Stimulated activated CD8-positive, alpha-beta memory T cell treated with anti-CD3 and anti-CD28 coated beads, Interleukin-2, amount 100 ng/mL, for 48 hours (primary cell): Measurements from ENCODE around the gene EDRF1.
"Not testable (repeated sequence)": the region's sequence is repeated elsewhere in the genome, so short reads cannot be mapped to it uniquely, and the experiment has no call there.

Source experiments
- DNase-seq, 2 donors: peaks; one replicate each; pipeline ENCODE4 v3.0.0-alpha.2; 2020; ENCODE audit warnings: low read depth in 2 of 2

The EDRF1 gene, protein sequence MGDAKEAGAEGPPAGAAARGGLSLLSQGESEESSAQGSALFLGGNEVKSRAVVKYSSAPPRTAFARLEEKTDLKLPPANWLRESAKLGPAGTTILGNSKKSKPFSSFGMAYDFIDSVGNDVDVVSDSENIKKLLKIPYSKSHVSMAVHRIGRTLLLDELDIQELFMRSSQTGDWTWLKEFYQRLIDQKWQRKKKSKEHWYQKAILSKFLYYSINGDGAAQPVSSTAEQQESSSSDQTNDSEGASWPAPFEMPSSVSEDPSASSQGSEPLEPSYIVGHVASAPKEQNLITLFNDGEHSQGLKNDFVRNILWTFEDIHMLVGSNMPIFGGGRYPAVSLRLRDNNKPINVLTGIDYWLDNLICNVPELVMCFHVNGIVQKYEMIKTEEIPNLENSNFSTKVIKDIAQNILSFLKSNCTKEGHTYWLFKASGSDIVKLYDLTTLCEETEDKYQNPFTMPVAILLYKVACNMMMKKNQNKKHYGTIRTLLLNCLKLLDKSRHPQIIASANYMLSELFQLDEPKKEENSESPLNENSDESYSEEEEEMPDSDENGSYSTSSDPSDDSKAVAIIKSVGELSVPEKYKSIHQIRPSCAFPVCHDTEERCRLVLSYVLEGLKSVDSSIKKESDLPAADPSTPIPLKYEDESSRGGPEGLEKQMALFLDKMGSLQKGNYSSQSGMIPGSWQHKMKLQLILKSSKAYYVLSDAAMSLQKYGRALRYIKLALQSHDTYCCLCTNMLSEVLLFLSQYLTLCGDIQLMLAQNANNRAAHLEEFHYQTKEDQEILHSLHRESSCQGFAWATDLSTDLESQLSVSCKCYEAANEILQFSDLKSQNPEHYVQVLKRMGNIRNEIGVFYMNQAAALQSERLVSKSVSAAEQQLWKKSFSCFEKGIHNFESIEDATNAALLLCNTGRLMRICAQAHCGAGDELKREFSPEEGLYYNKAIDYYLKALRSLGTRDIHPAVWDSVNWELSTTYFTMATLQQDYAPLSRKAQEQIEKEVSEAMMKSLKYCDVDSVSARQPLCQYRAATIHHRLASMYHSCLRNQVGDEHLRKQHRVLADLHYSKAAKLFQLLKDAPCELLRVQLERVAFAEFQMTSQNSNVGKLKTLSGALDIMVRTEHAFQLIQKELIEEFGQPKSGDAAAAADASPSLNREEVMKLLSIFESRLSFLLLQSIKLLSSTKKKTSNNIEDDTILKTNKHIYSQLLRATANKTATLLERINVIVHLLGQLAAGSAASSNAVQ

GRCh38 chr10:125719173-125720001, at the start of gene EDRF1:
Gene EDRF1, plus strand, starts transcription at chr10:125719709. Its CDS starts 99 bp downstream, at chr10:125719808.
- peak; percentile 97 for DNase-seq

GRCh38 chr10:125672884-125673283, 46.6 kb upstream of the EDRF1 start:
- no peak for DNase-seq

GRCh38 chr10:125679436-125679835, 40.1 kb upstream of the EDRF1 start:
- DNase-seq = no peak

GRCh38 chr10:125683063-125683462, 36.4 kb upstream of the EDRF1 start, which contains the start of gene TEX36:
Gene TEX36, minus strand, starts transcription at chr10:125683163. Its CDS starts 174 bp downstream, at chr10:125682989.
- no peak for DNase-seq

DNA sequence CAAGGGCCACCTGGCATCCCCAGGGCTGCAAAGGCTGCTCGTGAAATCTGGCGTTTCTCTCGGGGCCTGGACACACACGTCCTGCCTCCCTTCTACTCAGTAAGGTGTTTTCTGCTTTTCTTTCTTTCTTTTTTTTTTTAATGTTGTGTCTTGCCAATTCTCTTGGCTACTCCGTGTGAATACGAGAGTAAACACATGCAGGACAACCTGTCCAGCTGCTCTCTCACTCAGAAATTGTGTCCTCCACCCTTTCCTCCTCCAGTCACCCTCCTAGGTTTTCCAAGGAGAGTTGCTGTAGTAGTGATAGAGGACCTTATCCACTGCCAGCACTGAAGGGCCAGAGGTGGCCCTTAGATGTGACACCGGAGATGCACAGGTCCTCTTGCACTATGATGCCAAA, 35.7 kb upstream of the EDRF1 start:
- DNase-seq = no peak

GRCh38 chr10:125684581-125684980, 34.9 kb upstream of the EDRF1 start:
- no peak for DNase-seq

DNA sequence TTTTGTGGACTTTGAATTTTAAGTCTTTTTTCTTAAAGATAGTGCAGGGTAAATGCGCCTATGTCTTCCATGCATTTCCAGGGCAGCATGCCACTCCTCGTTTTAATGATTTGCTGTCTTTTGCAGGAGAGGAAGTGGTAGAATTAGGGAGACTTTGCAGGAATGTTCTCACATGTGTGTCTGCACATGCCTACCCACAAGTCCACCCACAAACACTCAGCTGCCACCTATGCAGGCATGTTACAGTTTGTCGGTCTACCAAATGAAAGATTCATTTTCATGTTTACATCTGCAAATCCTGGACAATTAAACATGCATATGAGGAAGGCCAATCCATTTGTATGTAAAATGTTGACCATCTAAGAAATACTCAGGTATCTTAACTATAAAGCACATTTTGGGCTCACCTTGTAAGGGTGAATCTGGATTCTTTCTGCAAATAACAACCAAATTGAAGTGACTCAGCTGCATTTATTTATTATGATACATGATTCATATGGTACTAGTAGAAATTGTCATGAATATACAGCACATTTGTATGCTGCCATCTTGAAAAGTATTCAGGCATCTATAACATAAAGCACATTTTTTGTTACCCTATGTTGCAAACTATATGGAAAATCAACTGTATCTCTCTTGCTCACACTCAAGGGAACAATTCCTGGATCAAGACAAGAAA, 31.9 kb upstream of the EDRF1 start:
- DNase-seq = no peak

- DNase-seq = no peak
These were observed 29.4 kb upstream of the EDRF1 start for GRCh38 chr10:125689955-125690569.

DNA sequence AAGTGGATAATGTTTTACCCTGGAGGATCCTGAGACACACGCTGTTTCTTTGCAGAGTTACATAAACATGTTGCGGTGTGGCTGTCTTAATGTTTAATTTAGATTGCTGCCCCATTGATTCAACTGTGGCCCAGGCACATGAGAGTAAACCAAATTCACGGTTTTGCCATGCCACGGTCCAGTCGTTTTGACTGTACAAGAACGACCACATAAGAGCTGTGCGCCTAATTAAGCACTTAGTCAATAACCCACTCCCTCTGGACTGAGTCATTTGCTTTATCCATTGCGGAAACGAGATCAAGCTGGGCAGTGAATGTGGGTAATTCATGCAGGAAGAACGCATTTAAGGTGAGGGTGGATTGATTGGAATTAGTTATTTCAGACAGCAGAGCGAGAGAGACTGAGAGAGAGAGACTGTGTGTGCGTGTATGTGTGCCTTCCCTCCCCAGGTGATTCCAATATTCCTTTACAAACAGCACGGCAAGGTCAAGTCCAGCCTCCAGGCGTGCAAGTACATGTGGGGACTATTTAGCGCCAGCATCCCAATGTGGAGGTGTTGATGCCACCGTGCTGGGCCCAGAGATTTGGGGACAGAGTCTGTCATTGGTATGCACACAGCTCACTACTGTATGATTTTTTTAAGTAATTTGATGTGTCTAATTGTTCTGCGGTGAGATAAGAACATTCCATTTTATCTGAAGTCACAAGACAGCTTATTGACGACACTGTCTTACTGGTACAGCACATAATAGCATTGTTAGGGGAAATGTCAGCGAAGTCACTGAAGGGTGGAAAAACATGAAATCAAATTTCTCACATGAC, 28.1 kb upstream of the EDRF1 start:
- DNase-seq = no peak

DNA sequence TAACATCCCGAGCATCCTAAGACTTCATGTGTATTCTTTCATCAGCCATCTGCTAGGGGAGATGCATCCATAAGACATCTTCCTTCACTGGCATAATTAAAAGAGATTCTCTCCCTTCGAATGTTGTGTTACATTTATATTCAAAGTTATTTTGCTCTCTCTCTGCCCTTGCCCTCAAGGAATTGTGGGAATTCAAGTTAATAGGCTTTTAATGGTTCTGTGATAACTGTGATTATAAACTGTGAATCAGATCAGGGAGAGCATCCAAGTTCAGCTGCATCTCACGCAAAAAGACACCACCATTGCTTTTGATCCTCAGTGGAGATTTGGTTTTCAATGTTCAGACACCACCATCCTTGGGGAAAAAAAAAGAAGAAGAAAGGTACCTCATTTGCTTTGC, 27.3 kb upstream of the EDRF1 start:
- DNase-seq = no peak

DNA sequence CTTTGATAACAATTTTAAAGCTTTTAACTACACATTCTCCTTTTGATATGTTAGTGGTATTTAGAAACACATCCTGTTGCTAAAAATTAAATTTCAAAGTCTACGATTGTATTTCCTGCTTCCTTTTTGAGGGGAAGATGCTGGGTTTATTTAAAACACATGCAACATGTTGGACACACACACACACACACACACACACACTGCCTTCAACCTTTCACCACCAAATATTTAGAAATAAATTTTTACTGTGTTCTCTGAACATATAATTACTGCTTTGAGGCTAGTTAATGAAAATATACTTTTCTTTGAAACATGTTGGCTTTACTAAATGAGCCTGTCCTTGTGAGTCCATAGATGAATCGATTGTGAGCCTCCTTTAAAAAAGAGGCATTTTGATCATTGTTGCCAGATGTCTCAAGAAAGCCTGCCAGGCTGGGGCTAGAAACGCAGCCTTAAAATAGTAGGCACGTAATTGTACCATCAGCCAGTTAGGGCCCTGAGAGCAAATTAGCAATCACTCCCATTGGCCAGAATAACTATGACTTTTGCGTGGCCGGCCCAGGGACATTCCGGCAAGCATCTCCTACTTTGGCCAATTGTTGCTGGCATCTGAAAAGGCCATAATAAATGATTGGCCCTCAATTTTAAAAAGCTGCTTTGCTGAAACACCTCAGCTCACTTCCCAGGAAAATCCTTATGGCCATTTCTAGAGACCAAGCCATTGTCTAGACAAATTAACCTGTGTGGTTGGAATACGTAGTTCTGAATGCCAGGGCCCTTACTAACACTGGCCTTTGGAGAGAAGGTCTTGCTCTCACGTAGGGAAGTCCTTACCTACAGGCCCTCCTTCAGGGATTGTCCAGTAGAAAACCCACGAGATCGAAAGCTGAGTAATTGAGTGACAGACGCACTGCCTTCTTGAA, 26.6 kb upstream of the EDRF1 start:
- DNase-seq = no peak

DNA sequence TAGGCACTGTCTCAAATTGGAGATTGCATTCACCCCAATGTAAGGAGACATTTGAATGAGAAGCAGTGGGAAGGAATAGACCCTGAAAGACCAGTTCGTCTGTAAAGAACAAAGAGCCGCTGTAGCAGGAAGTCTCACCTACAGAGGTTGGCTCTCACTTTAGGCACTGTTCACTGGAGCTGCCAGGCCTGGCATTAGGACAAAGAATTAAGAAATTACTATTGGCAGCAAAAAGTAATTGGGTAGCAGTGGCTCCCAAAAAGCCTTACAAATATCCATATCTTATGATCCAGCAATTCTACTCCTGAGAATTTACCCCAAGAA, 26.0 kb upstream of the EDRF1 start:
- DNase-seq = no peak

DNA sequence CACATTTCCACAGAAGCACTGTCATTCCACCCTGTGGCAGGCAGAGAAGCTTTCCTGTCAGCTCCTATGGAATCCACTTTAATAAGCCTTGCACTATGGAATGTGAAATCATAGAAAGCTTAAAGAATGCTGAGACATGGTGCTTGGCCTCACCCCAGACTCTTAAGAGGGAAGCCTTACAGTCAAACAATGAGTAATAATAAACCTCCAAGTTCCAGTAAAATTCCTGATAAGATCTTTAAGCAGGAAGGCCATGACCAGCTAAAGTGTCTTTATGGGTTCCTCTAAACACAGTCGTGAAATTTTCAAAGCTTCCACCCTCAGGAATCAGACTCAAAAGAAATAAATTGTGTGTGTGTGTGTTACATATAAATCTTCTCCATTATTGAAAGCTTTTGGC, 24.6 kb upstream of the EDRF1 start:
- no peak for DNase-seq

DNA sequence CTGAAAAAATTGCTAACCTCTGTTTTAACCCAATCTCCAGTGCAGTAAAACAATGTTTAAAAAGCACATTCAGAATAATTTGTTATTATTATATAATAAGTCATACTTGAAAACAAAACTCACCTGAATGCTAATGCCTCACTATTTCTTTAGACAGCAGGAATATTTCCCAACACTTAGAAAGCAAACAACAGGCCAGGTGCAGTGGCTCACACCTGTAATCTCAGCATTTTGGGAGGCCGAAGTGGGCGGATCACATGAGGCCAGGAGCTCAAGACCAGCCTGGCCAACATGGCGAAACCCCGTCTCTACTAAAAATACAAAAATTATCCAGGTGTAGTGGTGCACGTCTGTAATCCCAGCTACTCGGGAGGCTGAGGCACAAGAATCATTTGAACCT, 22.6 kb upstream of the EDRF1 start:
- not testable (repeated sequence) for DNase-seq

- no peak for DNase-seq
These were observed 21.0 kb upstream of the EDRF1 start for GRCh38 chr10:125698481-125698998.

GRCh38 chr10:125699562-125700143, 19.9 kb upstream of the EDRF1 start:
- DNase-seq = no peak

DNA sequence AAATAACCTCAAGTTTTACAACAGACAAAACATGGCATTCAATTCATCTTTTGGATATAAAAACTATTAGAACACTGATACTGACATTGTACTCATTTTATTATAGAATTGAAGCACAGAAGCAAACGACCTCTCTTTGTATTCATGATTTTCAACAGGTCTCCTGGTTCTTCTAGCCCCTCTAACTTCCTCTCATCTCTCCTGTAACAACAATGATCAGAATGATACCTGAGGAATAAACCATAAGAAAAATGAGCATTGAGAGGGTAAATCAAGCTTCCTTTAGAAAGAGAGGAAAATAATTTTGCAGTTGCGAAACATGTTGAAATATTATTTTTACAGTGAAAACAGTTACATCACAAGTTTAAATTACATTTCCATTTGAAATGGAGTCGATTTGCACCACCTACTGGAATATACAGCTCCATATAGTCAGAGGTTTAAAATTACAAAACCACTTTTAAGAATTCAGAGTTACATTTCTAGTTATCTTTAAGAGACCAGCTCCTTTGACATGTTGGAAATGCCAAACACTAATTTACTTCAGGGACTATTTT, 19.1 kb upstream of the EDRF1 start:
- no peak for DNase-seq
